Natural killer cell (primary cell): ENCODE measurements around the gene KANK2. TPM values are rescaled to one million over a fixed set of nuclear protein-coding genes. Genes with fewer than 3 reads are reported as not detected.

Source experiments
- ATAC-seq, 3 donors: fragments of 150-1000 bp in 2 of 3; fragments of 200-7000 bp in 1 of 3; cut with Tn5 transposase; 1 replicate in 1 of 3; 2 replicates in 2 of 3; pipeline ENCODE4 v1.10.0; 2021; ENCODE audit warnings: mild to moderate bottlenecking in 2 of 3, moderate library complexity in 2 of 3
- DNase-seq, 2 donors: peaks; one replicate each; pipeline versions ENCODE4 v3.0.0 to v3.0.0-alpha.2; 2013 to 2021; ENCODE audit warnings: mixed read lengths in 1 of 2
- H3K27ac ChIP-seq: one replicate; pipeline ENCODE4 v1.5.1; 2013; ENCODE audit warnings: mild to moderate bottlenecking, low read length
- H3K27me3 ChIP-seq: one replicate; pipeline ENCODE4 v1.6.1; 2013; ENCODE audit warnings: low read length; ENCODE audit not compliant: control insufficient read depth, insufficient read depth
- H3K36me3 ChIP-seq: one replicate; pipeline ENCODE4 v1.6.1; 2013; ENCODE audit warnings: low read length; ENCODE audit not compliant: control insufficient read depth, insufficient read depth
- H3K4me1 ChIP-seq: one replicate; pipeline ENCODE4 v1.6.1; 2013; ENCODE audit warnings: low read length; ENCODE audit not compliant: control insufficient read depth, insufficient read depth
- H3K4me3 ChIP-seq: one replicate; pipeline ENCODE4 v1.5.1; 2013; ENCODE audit warnings: low read length
- H3K9me3 ChIP-seq: one replicate; pipeline ENCODE4 v1.6.1; 2013; ENCODE audit warnings: low read length; ENCODE audit not compliant: control insufficient read depth, insufficient read depth
- H3K27ac Mint-ChIP-seq, 2 donors: one replicate each; pipeline ENCODE4 v1.8.0; 2022; ENCODE audit warnings: mild to moderate bottlenecking in 2 of 2, mixed read lengths in 2 of 2, moderate library complexity in 1 of 2
- H3K27me3 Mint-ChIP-seq, 2 donors: one replicate each; pipeline ENCODE4 v1.8.0; 2022; ENCODE audit warnings: low read depth in 2 of 2, mixed read lengths in 2 of 2
- H3K36me3 Mint-ChIP-seq: one replicate; pipeline ENCODE4 v1.8.0; 2022; ENCODE audit warnings: mixed read lengths
- H3K4me1 Mint-ChIP-seq, 2 donors: one replicate each; pipeline ENCODE4 v1.8.0; 2022; ENCODE audit warnings: mixed read lengths in 2 of 2
- H3K4me3 Mint-ChIP-seq: one replicate; pipeline ENCODE4 v1.8.0; 2022; ENCODE audit warnings: mild to moderate bottlenecking, moderate library complexity, mixed read lengths
- H3K9me3 Mint-ChIP-seq, 2 donors: one replicate each; pipeline ENCODE4 v1.8.0; 2022; ENCODE audit warnings: mixed read lengths in 2 of 2
- WGBS: methylation state at CpG from one replicate; pipeline ENCODE4 v1.1.7; 2013; ENCODE audit warnings: missing lambda C conversion rate; ENCODE audit not compliant: insufficient coverage; 5-methylcytosine and 5-hydroxymethylcytosine counted together
- intact Hi-C: fragments of 100-400 bp; cut with micrococcal nuclease; formaldehyde crosslinking; loops from one replicate; pipeline ENCODE4 v1.14.2; 2022
- total RNA-seq, 4 donors: library from RNA; stranded (reverse); fragments of 120-200 nt in 1 of 4; gene quantifications; one replicate each; pipeline versions ENCODE4 v1.2.3 to v1.2.4, GENCODE V29; 2013 to 2022
- TF ChIP-seq, protein P1 (sequence below): fragments of 200-600 bp; IDR thresholded peaks from one replicate; pipeline ENCODE4 v1.8.0; 2022; ENCODE audit warnings: antibody characterized with exemption

KANK2 gene
- total RNA-seq, 3 donors from 2014 or later (not counting 1 experiment from before 2014, with no cell fraction given), result 0.82 to 1.3 (median 0.85) TPM

GRCh38 chr19:11131471-11131870 is 65.9 kb downstream of the KANK2 start:
- TF ChIP-seq, protein P1, sequence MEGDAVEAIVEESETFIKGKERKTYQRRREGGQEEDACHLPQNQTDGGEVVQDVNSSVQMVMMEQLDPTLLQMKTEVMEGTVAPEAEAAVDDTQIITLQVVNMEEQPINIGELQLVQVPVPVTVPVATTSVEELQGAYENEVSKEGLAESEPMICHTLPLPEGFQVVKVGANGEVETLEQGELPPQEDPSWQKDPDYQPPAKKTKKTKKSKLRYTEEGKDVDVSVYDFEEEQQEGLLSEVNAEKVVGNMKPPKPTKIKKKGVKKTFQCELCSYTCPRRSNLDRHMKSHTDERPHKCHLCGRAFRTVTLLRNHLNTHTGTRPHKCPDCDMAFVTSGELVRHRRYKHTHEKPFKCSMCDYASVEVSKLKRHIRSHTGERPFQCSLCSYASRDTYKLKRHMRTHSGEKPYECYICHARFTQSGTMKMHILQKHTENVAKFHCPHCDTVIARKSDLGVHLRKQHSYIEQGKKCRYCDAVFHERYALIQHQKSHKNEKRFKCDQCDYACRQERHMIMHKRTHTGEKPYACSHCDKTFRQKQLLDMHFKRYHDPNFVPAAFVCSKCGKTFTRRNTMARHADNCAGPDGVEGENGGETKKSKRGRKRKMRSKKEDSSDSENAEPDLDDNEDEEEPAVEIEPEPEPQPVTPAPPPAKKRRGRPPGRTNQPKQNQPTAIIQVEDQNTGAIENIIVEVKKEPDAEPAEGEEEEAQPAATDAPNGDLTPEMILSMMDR, result no peak
- ATAC-seq, result no peak
- H3K4me3 ChIP-seq, result no peak overlapping the region
- peaks cover 6% of the 10 kb centered on the region for H3K4me1 ChIP-seq
- Mint-ChIP-seq H3K9me3 (no peaks in the 10 kb centered on the region), H3K4me3 (no peak overlapping the region), H3K36me3 (no peaks in the 10 kb centered on the region), H3K27ac (peak overlapping the region; percentile 67 to 72), H3K4me1 (peaks cover 7 to 10% of the 10 kb centered on the region in 2 donors), H3K27me3 (no peaks in the 10 kb centered on the region)
- H3K9me3 ChIP-seq, result no peaks in the 10 kb centered on the region
- no peak overlapping the region for H3K27ac ChIP-seq
- 81% methylated on average over 7 of the region's 7 CpGs for WGBS
- no peak for DNase-seq
- H3K27me3 ChIP-seq, result no peaks in the 10 kb centered on the region
- intact Hi-C loops, result loop anchor here (5.0 kb wide), 1 partner anchor 194 kb away; no protein-coding TSS in a partner anchor
- H3K36me3 ChIP-seq, result peaks cover 40% of the 10 kb centered on the region

- Histone ChIP-seq H3K4me1 (peaks cover 6% of the 10 kb centered on the region), H3K27ac (no peak overlapping the region), H3K4me3 (no peak overlapping the region), H3K36me3 (peaks cover 41% of the 10 kb centered on the region), H3K27me3 (no peaks in the 10 kb centered on the region), H3K9me3 (no peaks in the 10 kb centered on the region)
- H3K4me1 Mint-ChIP-seq, result peaks cover 7 to 10% of the 10 kb centered on the region in 2 donors
- DNase-seq (peak; percentile 68 to 83), ATAC-seq (peak; percentile 77 to 81 (median 78))
- no peaks in the 10 kb centered on the region for H3K36me3 Mint-ChIP-seq
- H3K27ac Mint-ChIP-seq, result peak overlapping the region; percentile 67 to 72
- TF ChIP-seq, protein P1, result peak; percentile 71
- no peaks in the 10 kb centered on the region for H3K27me3 Mint-ChIP-seq
- no peak overlapping the region for H3K4me3 Mint-ChIP-seq
- no peaks in the 10 kb centered on the region for H3K9me3 Mint-ChIP-seq
- intact Hi-C loops, result loop anchor here (1.0 to 5.0 kb wide), 2 partner anchors 95 to 194 kb away; no protein-coding TSS in a partner anchor
- 59% methylated on average over 19 of the region's 19 CpGs for WGBS
Observed at GRCh38 chr19:11130824-11131455, 66.4 kb downstream of the KANK2 start.

DNA sequence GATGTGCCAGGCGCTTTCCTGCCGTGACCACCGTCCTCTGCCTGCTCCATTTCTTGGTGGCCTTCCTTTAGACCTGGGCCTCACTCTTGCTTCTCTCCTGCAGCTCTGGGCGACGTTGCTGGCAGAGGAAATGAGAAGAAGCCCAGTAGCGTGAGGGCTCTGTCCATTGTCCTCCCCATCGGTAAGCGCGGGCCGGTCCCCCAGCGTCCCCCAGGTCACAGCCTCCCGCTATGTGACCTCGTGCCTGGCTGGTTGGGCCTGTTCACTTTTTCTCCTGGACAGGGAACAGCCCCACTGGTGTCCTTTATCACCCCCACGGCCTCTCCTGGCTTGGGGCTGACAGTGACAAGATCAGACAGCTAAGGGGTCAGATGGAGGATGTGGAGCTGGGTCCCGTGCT is 69.4 kb downstream of the KANK2 start:
- peak overlapping the region in 1 of 2 donors; percentile 20 for H3K27ac Mint-ChIP-seq
- no peak for DNase-seq
- no peaks in the 10 kb centered on the region for H3K27me3 Mint-ChIP-seq
- no peaks in the 10 kb centered on the region for H3K9me3 ChIP-seq
- H3K4me1 ChIP-seq, result peaks cover 6% of the 10 kb centered on the region
- no peaks in the 10 kb centered on the region for H3K9me3 Mint-ChIP-seq
- H3K4me1 Mint-ChIP-seq, result peaks cover 7 to 10% of the 10 kb centered on the region in 2 donors
- no peak overlapping the region for H3K4me3 Mint-ChIP-seq
- TF ChIP-seq, protein P1, result no peak
- ATAC-seq, result no peak
- no peak overlapping the region for H3K27ac ChIP-seq
- H3K36me3 ChIP-seq, result peaks cover 52% of the 10 kb centered on the region
- no peaks in the 10 kb centered on the region for H3K36me3 Mint-ChIP-seq
- intact Hi-C loops, result loop anchor here (5.0 kb wide), 1 partner anchor 354 kb away; the partner anchor contains the start of gene ELAVL3
- H3K4me3 ChIP-seq, result no peak overlapping the region
- H3K27me3 ChIP-seq, result no peaks in the 10 kb centered on the region
- 95% methylated on average over 15 of the region's 15 CpGs for WGBS
